ENCODE results near the gene LAMA2. TPM values are rescaled to one million over a fixed set of nuclear protein-coding genes. Genes with fewer than 3 reads are reported as not detected.

The LAMA2 gene
- total RNA-seq, 4 donors from 2014 or later, result 15.1 to 27.3 (median 25.0) TPM

DNA sequence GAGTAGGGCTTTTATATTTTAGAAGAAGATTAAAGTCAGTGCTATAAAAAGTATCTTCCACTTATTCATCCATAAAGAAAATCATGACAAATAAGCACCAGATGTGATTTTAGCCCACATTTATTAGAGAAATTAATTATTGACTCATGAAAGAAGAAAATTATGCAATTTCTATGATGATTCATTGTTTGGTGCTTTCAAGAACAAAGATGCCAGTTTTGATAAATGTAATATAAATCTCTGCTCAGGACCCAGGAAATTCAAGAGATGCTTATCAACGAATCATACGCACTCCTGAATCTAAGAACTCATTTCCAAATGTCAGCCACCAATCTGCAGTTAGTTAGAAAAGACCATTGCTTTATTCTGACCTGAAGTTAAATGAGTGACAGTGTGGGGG is 615.6 kb downstream of the LAMA2 start:
- WGBS, result 45% methylated on average over 2 of the region's 2 CpGs

DNA sequence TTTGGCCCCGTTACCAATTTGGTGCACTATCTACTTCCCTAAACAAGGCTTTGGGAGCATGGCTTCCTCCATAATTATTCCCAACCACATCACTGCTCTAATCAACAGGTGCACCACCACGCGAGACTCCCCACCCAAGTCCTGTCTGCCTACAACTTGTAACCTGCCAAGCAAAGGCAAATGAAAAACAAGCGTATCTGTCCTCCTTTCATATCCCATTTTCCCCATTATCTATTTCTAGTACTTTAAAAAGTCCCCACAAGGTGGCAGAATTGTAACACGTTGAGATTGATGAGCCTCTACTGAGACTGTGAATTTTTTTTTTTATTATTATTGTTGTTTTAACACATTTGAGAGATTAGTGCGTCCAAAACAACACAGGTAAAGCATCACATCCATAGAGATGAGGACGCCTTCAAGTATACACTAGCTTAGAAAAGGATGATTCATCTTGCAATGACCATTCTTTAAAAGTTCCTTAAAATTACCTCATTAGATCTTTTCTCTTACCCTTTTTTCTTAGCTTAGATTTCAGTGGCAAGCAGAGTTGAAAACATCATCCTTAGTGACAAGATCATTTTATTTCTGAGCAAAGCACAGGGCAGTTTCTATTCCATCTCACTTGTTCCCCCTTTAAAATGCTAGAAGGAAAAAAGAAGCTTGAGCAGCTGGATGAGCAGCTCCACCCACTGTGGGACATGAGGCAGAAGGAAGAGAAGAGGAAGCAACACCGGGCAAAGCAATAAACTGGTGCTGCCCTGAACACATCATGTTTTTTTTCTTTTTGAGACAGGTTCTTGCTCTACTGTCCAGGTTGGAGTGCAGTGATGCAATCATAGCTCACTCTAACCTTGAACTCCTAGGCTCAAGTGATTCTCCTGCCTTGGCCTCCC is 616.3 kb downstream of the LAMA2 start:
- 6% methylated on average over 8 of the region's 8 CpGs for WGBS
- H3K36me3 ChIP-seq, result no peaks in the 10 kb centered on the region
- H3K4me3 ChIP-seq, result peak overlapping the region; percentile 4
- no peaks in the 10 kb centered on the region for H3K27me3 ChIP-seq
- no peak for DNase-seq (ENCODE audit: low spot score in 2 of 2)
- H3K27ac ChIP-seq, result peak overlapping the region; percentile 78
- H3K9me3 ChIP-seq, result no peaks in the 10 kb centered on the region
- peaks cover 49% of the 10 kb centered on the region for H3K4me1 ChIP-seq
- TF ChIP-seq EP300 (IDR thresholded peaks at IDR 0.05) (no peak), POLR2A (IDR thresholded peaks at IDR 0.05) (no peak), POLR2AphosphoS5 (IDR thresholded peaks at IDR 0.05) (no peak)
- TF ChIP-seq, protein P1, sequence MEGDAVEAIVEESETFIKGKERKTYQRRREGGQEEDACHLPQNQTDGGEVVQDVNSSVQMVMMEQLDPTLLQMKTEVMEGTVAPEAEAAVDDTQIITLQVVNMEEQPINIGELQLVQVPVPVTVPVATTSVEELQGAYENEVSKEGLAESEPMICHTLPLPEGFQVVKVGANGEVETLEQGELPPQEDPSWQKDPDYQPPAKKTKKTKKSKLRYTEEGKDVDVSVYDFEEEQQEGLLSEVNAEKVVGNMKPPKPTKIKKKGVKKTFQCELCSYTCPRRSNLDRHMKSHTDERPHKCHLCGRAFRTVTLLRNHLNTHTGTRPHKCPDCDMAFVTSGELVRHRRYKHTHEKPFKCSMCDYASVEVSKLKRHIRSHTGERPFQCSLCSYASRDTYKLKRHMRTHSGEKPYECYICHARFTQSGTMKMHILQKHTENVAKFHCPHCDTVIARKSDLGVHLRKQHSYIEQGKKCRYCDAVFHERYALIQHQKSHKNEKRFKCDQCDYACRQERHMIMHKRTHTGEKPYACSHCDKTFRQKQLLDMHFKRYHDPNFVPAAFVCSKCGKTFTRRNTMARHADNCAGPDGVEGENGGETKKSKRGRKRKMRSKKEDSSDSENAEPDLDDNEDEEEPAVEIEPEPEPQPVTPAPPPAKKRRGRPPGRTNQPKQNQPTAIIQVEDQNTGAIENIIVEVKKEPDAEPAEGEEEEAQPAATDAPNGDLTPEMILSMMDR (IDR thresholded peaks at IDR 0.05), result peak; percentile 21 to 38

More for the DNA sequence above, 615.6 kb downstream of the LAMA2 start:
- Histone ChIP-seq H3K27me3 (no peaks in the 10 kb centered on the region), H3K27ac (peak overlapping the region; percentile 78), H3K36me3 (no peaks in the 10 kb centered on the region), H3K4me1 (peaks cover 49% of the 10 kb centered on the region), H3K9me3 (no peaks in the 10 kb centered on the region), H3K4me3 (peak overlapping the region; percentile 4)
- TF ChIP-seq, protein P1 (IDR thresholded peaks at IDR 0.05), result no peak
- TF ChIP-seq EP300 (IDR thresholded peaks at IDR 0.05) (no peak), POLR2AphosphoS5 (IDR thresholded peaks at IDR 0.05) (no peak), POLR2A (IDR thresholded peaks at IDR 0.05) (no peak)
- no peak for DNase-seq (ENCODE audit: low spot score in 2 of 2)

DNA sequence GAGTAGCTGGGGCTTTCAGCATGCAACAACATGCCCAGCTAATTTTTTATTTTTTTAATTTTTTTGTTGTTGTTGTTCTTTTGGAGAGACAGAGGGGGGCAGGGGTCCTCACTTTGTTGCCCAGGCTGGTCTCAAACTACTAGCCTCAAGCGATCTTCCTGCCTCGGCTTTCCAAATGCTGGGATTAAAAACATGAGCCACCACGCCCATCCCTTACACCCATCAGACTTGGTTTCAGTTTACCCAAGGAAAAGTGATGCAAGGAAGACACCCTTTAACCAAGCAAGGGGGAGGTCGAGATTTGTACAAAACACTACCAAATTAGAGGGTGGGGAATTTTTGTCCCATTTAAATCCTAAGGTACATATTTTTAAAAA is 616.9 kb downstream of the LAMA2 start:
- no peak for TF ChIP-seq POLR2A (IDR thresholded peaks at IDR 0.05)
- TF ChIP-seq, protein P1 (IDR thresholded peaks at IDR 0.05), result no peak
- no peak for TF ChIP-seq POLR2AphosphoS5 (IDR thresholded peaks at IDR 0.05)
- TF ChIP-seq EP300 (IDR thresholded peaks at IDR 0.05), result no peak
- no peak overlapping the region for H3K4me3 ChIP-seq
- 61% methylated on average over 4 of the region's 4 CpGs for whole genome bisulfite sequencing
- no peaks in the 10 kb centered on the region for H3K9me3 ChIP-seq
- peak overlapping the region; percentile 78 for H3K27ac ChIP-seq
- DNase-seq (ENCODE audit: low spot score in 2 of 2), result no peak
- H3K27me3 ChIP-seq, result no peaks in the 10 kb centered on the region
- peaks cover 49% of the 10 kb centered on the region for H3K4me1 ChIP-seq
- H3K36me3 ChIP-seq, result no peaks in the 10 kb centered on the region

DNA sequence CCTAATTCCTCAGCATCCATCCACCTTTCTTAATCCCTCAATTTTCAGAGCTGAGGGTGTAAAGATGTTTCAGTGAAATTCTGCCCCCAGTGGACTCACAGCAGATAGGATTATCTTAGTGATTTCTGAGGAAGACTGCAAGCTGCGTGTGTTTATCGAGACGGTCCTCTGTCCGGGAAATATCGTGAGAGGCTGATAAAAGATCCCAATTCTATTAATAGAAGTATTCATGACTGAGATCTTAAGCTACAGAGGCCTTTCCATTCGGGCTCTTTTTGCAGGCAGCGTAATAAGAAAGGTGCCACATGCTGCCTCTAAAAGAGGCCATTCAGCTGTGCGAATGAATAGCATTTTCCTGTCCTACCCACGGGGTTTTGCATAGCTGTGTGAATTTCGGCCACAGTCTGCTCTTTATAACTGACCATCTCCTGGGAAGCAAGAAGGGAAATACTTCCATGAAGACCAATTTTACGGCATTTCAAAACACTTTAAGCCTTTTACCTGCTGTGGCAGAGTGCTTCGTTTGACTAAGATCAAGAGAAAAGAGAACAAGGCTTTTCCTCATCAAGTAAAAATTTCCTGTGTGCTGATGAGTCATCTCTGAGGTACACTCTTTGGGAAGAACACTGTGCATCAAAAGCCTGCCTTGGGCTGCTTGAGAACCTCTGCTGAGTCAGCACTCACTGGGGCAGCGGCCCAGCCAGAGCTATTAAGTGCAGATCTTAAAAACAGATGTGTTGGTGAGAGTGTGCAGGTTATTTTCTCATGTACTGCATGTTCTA is 618.2 kb downstream of the LAMA2 start:
- TF ChIP-seq, protein P1 (IDR thresholded peaks at IDR 0.05), result peak in 1 of 2 donors; percentile 14
- TF ChIP-seq POLR2A (IDR thresholded peaks at IDR 0.05) (no peak), POLR2AphosphoS5 (IDR thresholded peaks at IDR 0.05) (no peak)
- H3K9me3 ChIP-seq, result no peaks in the 10 kb centered on the region
- no peaks in the 10 kb centered on the region for H3K27me3 ChIP-seq
- WGBS, result 54% methylated on average over 13 of the region's 13 CpGs
- DNase-seq (ENCODE audit: low spot score in 2 of 2), result no peak
- peak overlapping the region; percentile 78 for H3K27ac ChIP-seq
- H3K4me3 ChIP-seq, result no peak overlapping the region
- peaks cover 49% of the 10 kb centered on the region for H3K4me1 ChIP-seq
- H3K36me3 ChIP-seq, result peaks cover 4% of the 10 kb centered on the region

All from suprapubic skin (tissue), 4 donors.